ENCODE measurements around the gene SGSM1. TPM values are rescaled to one million over a fixed set of nuclear protein-coding genes. Genes with fewer than 3 reads are reported as not detected.
"Not testable (repeated sequence)": the region's sequence is repeated elsewhere in the genome, so short reads cannot be mapped to it uniquely, and the experiment has no call there.

SGSM1 gene
- total RNA-seq, 1 experiment from 2014 or later = not detected

DNA sequence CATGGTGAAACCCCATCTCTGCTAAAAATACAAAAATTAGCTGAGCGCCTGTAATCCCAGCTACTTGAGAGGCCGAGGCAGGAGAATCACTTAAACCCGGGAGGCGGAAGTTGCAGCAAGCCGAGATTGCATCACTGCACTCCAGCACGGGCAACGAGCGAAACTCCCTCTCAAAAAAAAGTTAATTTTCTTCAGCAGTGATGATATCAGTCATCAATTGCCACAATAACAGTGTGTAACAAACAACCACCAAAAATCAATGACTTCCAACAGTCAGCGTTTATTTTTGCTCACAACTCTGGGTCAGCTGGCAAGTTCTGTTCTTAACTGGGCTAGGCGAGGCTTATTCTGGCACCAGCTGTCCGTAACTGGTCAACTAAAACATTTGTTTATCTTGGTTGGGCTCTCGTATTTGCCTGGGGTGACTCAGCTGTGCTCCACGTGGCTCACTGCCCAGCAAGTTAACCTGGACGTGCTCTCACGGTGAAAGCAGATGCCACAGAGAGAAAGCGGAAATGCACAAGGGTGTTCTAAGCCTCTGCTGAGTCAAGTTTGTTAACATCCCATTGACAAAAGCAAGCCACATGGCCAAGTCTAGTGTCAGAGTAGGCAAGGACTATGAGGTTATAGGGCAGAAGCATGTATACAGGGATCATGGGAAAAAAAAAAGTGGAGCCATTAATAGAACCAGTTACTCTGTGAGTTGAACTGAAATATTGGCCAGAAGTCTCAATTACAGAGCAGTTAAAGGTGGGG, 88.4 kb downstream of the SGSM1 start:
- peak; percentile 95 for DNase-seq (ENCODE audit: low read depth)

DNA sequence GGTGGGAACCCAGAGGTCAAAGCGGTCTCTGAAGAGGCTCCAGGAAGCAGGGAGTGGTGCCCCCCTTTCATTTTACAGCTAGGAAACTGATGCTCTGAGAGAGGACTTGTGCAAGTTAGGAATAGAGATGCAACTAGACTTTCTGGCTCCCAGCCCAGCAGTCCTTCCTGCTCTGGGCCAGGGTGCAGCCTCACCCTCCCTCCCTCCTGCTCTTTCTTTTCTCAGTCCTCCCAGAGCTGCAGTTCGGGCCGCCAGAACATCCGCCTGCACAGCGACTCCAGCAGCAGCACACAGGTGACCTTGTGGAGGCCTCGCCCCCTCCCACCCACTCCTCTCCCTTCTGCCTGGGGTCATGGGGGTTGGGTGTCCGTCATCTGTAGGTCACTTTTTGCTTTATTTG, 89.0 kb downstream of the SGSM1 start:
- DNase-seq (ENCODE audit: low read depth) = peak; percentile 62

DNA sequence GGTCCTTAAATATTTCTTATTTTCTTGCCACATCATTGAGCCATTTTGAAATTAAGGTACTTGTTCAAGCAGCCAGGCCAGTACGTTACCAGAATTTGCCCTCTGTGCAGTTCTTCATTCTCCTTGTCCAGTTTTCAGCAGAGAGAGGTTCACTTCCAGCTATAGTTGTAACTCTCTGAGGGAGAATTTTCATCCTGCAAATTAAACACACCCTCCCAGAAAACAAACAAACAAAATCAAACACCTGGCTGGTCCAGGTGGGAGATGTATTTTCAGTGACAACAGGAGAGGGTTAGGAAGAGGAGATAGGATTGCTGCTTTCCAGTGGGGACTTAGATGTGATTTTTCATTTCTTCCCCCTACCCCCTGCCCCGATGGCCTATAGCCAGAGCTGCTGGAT, 95.4 kb downstream of the SGSM1 start:
- no peak for DNase-seq (ENCODE audit: low read depth)

DNA sequence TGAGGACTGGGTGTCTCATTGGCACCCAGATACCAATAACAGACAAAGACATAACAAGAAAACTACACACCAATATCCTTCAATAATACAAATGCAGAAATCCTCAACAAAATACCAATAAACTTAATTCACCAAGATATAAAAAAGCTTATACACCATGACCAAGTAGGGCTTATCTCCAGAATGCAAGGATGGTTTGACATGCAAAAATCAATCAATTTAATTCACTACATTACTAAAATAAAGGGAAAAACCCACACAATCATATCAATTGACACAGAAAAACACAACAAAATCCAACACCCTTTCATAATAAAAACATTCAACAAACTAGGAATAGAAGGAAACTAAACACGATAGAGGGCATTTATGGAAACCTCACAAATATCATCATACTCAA, 99.9 kb downstream of the SGSM1 start:
- DNase-seq (ENCODE audit: low read depth) = no peak

DNA sequence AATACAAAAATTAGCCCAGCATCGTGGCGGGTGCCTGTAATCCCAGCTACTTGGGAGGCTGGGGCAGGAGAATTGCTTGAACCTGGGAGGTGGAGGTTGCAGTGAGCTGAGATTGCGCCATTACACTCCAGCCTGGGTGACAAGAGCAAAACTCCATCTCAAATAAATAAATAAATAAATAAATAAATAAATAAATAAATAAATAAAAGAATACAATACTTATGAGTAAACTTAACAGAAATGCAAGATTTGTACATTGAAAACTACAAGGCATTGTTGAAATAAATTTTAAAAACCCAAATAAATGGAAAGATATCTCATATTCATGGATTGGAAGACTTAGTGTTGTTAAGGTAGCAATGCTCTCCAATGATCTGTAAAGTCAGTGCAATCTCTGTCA, 101.1 kb downstream of the SGSM1 start:
- DNase-seq (ENCODE audit: low read depth) = not testable (repeated sequence)

DNA sequence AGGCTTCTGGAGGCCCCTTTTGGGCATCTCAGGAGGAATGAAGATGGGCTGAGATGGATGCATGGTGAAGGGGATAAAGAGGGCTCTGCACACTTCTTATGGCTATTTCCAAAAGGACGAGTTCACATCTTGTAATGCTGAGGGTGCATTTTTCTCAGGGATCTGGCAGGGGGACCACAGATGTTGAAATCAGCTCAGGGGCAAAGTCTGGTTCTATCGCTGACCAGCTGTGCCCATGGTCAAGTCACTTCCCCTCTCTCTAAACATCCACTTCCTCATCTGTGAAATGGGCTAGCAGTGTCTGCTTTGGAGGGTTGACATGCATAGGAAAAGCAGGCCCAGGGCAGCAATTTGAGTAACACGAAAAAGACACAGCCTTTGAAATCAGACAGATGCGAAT, 114.0 kb downstream of the SGSM1 start:
- DNase-seq (ENCODE audit: low read depth) = no peak

DNA sequence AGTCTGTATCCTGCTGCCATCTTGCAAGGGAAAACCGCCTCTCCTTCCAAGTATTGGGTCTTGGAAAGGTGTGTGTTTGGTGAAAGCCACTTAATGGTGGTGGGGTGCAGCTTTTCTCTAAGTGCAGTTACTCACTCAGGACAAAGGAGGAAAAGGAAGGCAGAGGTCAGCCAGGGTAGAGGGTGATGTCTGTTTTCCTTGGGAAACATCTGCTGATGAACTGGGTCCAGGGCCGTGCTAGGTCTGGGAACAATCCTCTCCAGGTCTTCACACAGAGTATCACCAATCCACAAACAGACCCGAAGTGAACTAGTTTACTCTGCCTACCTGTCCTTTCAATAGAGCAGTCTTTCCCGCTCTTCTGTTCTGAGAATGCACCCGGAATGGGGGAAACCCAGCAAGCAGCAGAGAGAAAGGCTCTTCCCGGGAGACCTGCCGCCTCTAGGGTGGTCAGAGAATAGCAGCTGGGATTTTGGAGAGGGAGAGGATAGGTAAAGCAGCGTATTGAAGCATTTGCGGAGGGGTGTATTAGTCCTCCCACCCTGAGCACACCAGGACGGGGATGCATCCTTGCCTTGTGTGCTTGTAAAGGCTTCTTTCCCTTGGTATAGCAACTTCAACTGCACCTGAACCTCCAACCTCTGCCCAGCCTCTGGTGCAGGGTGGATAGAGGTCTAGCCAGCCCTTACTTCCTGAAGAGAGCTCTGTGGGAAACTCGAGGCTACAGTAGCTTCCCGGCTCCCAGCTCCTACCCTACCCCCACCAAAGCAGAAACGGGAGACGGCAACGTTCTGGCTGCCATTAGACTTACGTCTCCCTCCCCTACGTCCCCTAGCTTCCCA, 119.8 kb downstream of the SGSM1 start:
- DNase-seq (ENCODE audit: low read depth) = no peak

DNA sequence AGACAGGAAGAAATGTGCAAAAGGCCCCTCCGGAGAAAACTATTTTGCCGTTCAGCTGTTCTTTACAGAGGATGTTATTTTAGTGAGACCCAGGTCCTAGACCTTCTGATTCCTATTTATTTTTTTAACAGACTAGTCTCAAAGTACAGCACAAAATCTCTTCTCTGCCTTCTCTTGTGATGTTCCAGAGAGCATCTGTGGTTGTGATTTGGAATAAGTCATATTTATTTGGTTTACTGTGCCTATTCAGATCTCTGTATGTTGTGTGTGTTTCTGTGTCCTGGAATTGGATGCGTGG, 120.4 kb downstream of the SGSM1 start:
- DNase-seq (ENCODE audit: low read depth) = no peak

DNA sequence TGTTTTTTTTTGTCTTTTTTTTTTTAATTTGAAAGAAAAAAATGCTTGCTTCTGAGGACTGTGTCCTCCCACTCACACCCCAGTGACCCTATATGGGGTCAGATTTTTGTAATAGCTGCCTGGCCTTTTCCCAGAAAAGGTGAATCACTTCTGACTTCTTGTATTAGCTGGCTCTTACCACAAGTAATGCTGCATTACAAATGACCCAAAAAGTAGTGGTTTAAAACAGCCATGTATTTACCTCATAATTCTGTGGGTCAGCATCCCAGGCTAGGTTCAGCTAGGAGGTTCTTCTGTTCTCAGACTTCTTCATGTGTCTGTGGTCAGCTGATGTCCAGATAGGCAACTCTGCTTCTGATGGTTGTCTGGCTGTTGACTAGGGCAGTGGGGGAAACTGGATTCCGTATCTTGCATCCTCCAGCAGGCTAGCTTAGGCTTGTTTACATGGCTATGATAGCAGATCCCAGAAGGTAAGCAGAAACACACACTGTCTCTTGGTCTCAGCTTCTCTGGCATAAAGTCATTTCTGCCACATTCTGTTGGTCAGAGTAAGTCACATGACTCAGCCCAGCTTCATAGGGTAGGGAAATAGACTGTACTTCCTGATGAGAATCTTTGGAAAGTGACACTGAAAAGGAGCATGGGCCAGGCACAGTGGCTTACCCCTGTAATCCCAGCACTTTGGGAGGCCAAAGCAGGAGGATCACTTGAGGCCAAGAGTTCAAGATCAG, 121.0 kb downstream of the SGSM1 start:
- peak; percentile 13 for DNase-seq (ENCODE audit: low read depth)

DNA sequence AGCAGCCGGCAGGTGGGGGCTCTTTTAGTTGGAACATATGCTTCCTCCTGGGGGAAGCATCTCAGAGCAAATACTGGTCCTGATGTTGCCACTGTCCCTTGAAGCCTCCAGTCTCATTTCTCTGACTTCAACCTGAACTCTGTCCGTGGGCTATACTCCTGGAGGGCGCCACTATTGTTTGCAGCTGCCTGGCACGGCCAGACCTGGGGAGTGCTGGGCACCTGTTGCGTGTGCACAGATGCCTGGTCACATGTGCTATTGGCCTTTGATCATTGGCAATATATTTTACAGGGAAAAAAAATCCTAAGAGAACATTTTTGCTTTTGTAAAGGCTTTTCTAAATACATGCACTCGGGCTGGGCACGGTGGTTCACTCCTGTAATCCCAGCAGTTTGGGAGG, 122.3 kb downstream of the SGSM1 start:
- DNase-seq (ENCODE audit: low read depth) = no peak

DNA sequence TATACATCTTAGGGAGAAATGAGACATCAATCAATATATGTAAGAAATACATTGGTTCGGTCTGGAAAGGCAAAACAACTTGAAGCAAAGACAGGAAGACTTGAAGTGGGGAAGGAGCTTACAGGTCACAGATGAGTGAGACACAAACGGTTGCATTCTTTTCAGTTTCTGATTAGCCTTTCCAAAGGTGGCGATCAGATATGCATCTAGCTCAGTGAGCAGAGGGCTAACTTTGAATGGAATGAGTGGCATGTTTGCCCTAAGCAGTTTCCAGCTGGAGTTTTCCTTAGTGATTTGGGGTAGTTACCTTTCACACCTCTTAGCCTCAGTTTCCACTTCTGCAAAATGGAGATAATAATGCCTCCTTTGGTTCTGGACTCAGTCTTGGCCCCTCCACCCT, 124.7 kb downstream of the SGSM1 start:
- DNase-seq (ENCODE audit: low read depth) = no peak

DNA sequence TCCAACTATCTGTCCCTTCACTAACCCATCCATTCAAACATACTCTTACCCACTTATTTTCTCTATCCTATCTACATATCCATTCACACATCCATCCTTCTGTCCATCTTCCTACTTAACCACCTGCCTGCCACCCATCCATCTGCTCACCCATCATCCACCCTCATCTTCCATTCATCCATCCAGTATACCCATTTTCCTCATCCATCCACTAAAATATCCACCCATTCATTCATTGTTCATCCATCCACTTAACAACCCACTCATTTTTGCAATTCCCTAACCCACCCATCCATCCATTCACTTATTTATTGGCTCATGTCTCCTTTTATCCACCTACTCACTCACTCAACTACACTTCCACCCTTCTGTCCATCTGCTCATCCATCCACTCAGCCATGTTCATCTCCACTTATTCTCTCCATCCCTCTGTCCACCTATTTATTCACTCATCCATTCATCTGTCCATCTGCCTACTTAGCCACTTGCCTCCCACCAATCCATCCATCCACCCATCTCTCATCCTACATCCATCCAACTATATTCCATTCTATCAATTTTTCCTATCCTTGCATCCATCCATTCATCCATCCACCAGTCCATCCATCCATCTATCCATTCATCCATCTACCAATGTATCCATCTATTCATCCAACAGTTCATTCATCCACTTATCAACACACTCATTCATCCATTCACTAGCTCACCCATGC, 129.9 kb downstream of the SGSM1 start:
- DNase-seq (ENCODE audit: low read depth) = no peak

DNA sequence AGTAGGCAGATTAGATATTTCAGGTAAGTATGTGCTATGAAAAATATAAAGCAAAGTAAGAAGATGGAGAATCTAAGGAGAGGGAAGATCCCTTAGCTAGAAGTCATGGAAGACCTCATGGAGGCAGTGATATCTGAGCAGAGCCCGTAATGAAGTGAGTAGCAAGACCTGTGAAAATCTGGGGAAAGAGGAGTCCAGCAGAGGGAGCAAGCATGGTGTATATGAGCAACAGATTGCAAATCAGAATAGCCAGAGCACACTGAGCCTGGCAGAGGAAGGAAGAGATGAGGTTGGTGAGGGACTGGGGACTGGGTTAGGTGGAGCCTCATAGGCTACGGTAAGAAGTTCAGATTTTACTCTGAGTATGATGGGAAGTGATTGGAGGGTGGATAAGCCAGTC, 131.1 kb downstream of the SGSM1 start:
- peak; percentile 41 for DNase-seq (ENCODE audit: low read depth)

DNA sequence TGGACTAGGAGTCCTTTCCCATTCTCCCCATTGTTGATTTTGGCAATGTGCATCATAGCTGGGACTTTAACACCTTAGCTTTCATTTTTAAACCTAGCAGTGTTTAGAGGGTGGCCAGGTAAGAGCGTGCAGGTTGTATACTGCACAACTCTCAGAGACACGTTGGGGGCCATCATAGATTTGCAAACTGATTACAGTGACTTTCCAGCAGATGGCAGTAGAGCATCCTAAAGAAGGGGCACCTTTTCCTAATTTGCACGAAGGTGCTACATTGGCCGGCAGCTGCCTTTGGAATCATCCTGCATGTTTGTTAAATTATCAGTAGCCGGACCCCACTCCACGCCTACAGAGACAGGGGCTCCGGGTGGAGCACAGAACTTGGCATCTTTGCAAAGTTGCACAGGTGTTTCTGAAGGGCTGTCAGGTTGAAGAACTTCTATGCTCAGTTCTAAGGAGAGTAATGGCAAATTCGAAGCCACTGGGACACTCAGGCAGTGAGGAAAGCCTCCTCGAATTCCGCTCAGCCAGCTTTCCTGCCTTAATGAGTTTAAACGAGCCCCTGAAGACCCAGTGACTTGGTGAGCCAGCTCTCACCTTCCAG, 132.8 kb downstream of the SGSM1 start:
- DNase-seq (ENCODE audit: low read depth) = peak; percentile 36

DNA sequence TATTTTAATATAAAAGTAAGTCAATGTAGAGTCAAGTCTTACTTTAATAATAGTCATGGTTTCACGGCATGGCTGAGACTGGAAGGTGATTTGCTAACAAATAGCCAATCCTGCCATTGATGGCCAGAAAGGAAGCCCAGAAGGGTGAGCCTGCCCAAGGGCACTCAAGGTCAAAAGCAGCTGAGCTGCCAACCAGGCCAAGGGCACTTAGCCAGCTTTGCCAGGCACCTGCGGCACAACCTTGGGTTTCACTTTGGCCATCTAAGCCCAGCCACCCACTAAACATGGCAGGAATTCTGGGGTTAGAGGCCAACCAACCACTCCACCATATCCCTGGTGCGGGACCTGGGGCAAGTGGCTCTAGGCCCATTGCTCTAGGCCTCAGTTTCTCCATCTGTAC, 136.3 kb downstream of the SGSM1 start:
- no peak for DNase-seq (ENCODE audit: low read depth)

DNA sequence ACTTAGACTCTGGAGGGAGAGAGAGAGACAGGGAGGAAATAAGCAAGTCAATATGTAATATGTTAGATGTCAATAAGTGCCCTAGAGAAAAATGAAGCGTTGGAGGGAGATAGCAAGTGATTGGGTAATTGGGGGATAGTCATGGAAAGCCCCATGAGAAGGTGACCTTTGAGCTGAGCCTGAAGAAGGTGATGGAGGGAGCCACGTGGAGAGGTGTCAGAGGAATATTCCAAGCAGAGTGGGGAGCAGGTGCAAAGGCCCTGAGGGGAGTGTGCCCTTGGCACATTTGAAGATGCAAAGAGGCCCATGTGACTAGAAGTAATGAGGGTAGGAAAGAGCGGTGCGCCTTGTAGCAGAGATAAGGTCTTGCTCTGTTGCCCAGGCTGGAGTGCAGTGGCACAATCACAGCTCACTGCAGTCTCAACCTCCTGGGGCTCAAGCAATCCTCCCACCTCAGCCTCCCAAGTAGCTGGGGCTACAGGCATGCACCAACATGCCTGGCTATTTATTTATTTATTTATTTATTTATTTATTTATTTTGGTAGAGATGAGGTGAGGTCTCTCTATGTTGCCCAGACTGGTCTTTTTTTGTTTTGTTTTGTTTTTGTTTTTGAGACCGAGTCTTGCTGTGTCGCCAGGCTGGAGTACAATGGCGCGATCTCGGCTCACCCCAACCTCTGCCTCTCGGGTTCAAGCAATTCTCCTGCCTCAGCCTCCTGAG, 138.4 kb downstream of the SGSM1 start:
- no peak for DNase-seq (ENCODE audit: low read depth)

DNA sequence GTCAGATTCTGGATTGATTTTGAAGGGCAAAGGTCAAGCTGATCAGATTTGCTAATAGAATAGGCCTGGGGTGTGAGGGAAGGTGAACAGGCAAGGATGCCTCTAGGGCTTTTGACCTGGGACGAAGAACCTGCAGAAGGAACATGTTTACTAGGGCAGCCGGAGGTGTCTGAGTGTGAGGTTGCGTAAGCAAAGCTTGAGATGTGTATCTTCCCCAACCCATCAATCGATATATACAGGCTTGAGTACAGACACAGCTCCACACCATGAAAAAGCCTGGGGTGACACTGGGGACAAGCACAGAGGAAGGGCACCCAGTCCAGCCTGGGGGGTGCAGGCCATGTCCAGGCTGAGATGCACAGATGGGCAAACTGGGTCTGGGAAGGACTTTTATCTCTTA, 139.4 kb downstream of the SGSM1 start:
- DNase-seq (ENCODE audit: low read depth) = no peak

DNA sequence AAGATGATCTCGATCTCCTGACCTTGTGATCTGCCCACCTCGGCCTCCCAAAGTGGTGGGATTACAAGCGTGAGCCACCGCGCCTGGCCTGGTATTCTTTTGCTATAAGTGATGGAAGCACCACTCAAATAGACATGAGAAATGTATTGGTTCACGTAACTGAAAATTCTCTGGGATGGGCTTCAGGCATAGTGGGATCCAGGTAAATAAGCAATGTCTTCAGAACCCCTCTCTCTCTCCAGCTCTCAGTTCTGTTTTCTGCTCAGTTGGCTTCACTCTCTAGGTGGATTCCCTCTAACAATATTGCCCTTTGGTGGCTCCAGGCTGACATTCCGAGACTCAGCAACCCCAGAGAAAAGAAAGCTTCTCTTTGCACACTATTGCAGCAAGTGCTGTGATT, 141.4 kb downstream of the SGSM1 start:
- DNase-seq (ENCODE audit: low read depth) = no peak

DNA sequence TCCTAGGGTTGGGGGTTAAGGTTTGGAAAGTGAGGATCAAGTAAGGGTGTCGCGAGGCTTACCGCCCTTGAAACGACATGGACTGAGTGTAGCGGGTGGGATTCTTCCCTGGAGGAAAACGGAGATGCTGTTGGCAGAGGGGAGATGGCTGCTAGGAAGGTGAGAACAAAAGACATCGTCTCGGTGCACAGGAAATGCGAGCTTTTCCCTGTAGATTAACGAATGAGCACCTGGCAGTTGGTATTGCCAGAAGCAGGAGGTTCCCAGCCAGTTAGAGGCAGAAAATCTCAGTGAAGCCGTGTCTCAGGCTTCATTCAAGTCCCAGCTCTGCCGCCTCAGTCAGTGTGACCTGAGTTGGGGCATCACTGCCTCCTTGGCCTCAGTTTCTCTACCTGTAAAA, 141.9 kb downstream of the SGSM1 start:
- DNase-seq (ENCODE audit: low read depth) = no peak

DNA sequence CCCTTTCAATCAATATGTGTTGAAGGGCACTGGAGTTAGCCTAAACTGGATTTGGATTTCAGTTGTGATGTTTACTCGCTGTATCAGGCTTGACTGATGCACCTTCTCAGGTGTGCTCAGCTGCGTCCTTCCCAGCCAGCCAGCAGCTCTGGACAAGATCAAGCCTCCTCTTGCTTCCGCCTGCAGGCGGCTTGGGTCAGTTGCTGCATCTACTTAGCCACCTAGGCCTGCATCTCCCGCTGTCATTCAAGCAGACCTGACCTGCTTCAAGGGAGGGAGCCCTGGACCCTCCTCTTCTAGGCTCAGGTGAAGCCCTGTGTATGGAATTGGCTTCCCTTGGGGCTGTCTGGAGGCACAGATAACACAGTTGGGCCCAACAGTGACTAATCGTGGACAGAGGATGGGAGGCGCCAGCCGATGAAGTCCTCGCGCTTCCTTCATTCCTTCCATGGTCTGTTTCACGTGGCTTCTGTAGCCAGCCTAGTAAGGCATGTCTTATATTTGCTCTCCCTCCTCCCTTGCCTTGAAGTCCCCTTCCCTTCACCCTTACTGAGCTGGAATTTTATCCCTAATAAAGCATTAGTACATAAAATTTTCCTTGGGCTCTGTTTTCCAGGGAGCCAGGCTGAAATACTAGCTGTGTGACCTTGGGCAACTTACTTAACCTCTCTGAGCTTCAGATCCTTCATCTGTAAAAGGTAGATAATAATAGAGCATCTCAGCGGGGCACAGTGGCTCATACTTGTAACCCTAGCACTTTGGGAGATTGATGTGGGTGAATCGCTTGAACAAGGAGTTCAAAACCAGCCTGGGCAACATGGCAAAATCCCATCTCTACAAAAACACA, 142.6 kb downstream of the SGSM1 start:
- no peak for DNase-seq (ENCODE audit: low read depth)
